ENCODE results near the gene TAL1.
"Not testable (repeated sequence)": the region's sequence is repeated elsewhere in the genome, so short reads cannot be mapped to it uniquely, and the experiment has no call there.

The TAL1 gene

GRCh38 chr1:47207803-47208373 lies 24.1 kb downstream of the TAL1 start:
- H3K9me3 ChIP-seq, result no peaks in the 10 kb centered on the region
- peaks cover 14% of the 10 kb centered on the region for H3K27me3 ChIP-seq
- no peak overlapping the region for H3K4me3 ChIP-seq (ENCODE audit: low read depth in 1 of 2, low read length in 1 of 2)
- H3K36me3 ChIP-seq, result no peaks in the 10 kb centered on the region
- H3K4me1 ChIP-seq (ENCODE audit: control insufficient read depth in 1 of 2, insufficient read depth in 1 of 2, low read depth in 1 of 2, low read length in 1 of 2), result peaks cover 0 to 3% of the 10 kb centered on the region in 2 experiments
- H3K27ac ChIP-seq, result no peak overlapping the region
- TF ChIP-seq CTCF (IDR thresholded peaks at IDR 0.05), result no peak

- H3K4me1 ChIP-seq (ENCODE audit: control insufficient read depth in 1 of 2, insufficient read depth in 1 of 2, low read depth in 1 of 2, low read length in 1 of 2), result no peaks in the 10 kb centered on the region
- no peaks in the 10 kb centered on the region for H3K36me3 ChIP-seq
- no peaks in the 10 kb centered on the region for H3K9me3 ChIP-seq
- H3K4me3 ChIP-seq (ENCODE audit: low read depth in 1 of 2, low read length in 1 of 2), result no peak overlapping the region
- no peak overlapping the region for H3K27ac ChIP-seq
- TF ChIP-seq CTCF (IDR thresholded peaks at IDR 0.05), result no peak
- peaks cover 23% of the 10 kb centered on the region for H3K27me3 ChIP-seq
Measured at GRCh38 chr1:47205918-47206317, 26.1 kb downstream of the TAL1 start.

DNA sequence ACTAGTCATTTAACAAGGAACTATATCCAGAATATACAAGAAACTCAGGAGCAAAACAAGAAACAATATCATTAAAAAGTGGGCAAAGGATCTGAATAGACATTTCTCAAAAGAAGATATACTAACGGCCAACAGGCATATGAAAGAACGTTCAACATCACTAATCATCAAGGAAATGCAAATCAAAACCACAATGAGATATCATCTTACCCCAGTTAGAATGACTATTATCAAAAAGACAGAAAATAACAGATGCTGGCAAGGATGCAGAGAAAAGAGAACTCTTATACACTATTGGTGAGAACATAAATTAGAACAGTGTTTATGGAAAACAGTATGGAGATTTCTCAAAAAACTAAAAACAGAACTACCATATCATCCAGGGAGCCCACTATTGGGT lies 28.5 kb downstream of the TAL1 start:
- H3K4me1 ChIP-seq (ENCODE audit: control insufficient read depth in 1 of 2, insufficient read depth in 1 of 2, low read depth in 1 of 2, low read length in 1 of 2); H3K36me3 ChIP-seq; H3K4me3 ChIP-seq (ENCODE audit: low read depth in 1 of 2, low read length in 1 of 2); H3K27ac ChIP-seq; H3K9me3 ChIP-seq: not testable (repeated sequence)
- peaks cover 23% of the 10 kb centered on the region for H3K27me3 ChIP-seq

- TF ChIP-seq CTCF (IDR thresholded peaks at IDR 0.05), result no peak
- peaks cover 17% of the 10 kb centered on the region for H3K27me3 ChIP-seq
Measured at GRCh38 chr1:47201179-47201578, 30.8 kb downstream of the TAL1 start.

DNA sequence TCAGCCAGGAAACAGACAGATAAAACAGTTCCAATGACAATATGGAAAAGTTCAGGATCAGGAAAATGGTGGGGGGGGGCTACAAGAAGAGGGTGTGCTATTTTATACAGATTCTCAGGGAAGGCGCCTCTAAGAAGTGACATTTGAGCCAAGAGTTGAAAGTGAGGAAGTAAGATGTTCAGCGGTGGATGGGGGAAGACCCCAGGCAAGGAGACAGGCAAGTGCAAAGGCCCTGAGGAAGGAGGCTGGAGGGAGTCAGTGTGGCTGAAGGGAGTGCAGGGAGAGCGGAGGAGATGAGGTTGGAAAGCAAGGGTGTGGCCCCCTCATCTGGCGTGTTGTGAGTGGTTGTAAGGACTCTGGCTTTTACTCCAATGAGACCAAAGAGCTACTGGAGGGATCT lies 33.8 kb downstream of the TAL1 start:
- Histone ChIP-seq H3K9me3 (no peaks in the 10 kb centered on the region), H3K4me3 (ENCODE audit: low read depth in 1 of 2, low read length in 1 of 2) (no peak overlapping the region), H3K27ac (no peak overlapping the region), H3K27me3 (peaks cover 9% of the 10 kb centered on the region), H3K36me3 (no peaks in the 10 kb centered on the region), H3K4me1 (ENCODE audit: control insufficient read depth in 1 of 2, insufficient read depth in 1 of 2, low read depth in 1 of 2, low read length in 1 of 2) (no peaks in the 10 kb centered on the region)
- no peak for TF ChIP-seq CTCF (IDR thresholded peaks at IDR 0.05)

More at GRCh38 chr1:47201179-47201578, 30.8 kb downstream of the TAL1 start:
- Histone ChIP-seq H3K27ac (no peak overlapping the region), H3K36me3 (no peaks in the 10 kb centered on the region), H3K9me3 (no peaks in the 10 kb centered on the region), H3K4me3 (ENCODE audit: low read depth in 1 of 2, low read length in 1 of 2) (no peak overlapping the region), H3K4me1 (ENCODE audit: control insufficient read depth in 1 of 2, insufficient read depth in 1 of 2, low read depth in 1 of 2, low read length in 1 of 2) (no peaks in the 10 kb centered on the region)

DNA sequence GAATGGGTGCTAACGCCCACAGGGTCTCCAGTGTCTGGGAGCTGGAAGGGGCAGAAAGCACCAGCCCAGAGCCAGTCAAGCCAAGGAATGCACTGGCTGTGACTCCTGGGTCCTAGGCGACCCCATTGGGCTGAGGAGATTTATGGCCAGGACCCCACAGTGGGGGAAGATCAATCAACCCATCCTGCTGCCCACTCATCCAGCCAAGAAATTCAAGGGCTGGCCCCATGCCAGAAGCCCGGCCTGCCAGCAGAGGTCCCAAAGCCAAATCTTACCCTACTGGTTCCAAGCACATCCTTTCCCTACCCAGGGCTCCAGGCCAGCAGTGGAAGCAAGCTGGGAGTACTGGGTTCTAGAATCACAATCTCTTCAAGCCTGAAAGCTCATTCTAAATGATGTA lies 35.4 kb downstream of the TAL1 start:
- Histone ChIP-seq H3K27ac (no peak overlapping the region), H3K4me1 (ENCODE audit: control insufficient read depth in 1 of 2, insufficient read depth in 1 of 2, low read depth in 1 of 2, low read length in 1 of 2) (no peaks in the 10 kb centered on the region), H3K36me3 (no peaks in the 10 kb centered on the region), H3K4me3 (ENCODE audit: low read depth in 1 of 2, low read length in 1 of 2) (no peak overlapping the region), H3K27me3 (peaks cover 6% of the 10 kb centered on the region), H3K9me3 (no peaks in the 10 kb centered on the region)
- TF ChIP-seq CTCF (IDR thresholded peaks at IDR 0.05), result no peak

DNA sequence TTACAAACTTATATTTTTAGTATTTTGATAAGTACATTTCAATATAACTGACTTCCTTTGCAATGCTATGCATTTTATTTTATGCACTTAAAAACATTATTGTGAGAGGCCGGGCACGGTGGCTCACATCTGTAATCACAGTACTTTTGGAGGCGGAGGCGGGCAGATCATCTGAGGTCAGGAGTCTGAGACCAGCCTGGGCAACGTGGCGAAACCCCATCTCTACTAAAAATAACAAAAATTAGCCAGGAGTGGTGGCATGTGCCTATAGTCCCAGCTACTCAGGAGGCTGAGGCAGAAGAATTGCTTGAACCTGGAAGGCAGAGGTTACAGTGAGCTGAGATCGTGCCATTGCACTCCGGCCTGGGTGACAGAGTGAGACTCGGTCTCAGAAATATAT lies 36.0 kb downstream of the TAL1 start:
- not testable (repeated sequence) for H3K9me3 ChIP-seq; H3K27ac ChIP-seq; H3K36me3 ChIP-seq; H3K4me3 ChIP-seq (ENCODE audit: low read depth in 1 of 2, low read length in 1 of 2); H3K27me3 ChIP-seq; H3K4me1 ChIP-seq (ENCODE audit: control insufficient read depth in 1 of 2, insufficient read depth in 1 of 2, low read depth in 1 of 2, low read length in 1 of 2)

All from neutrophil (primary cell).